ENCODE measurements around the gene LRRC37A.
A peak's percentile ranks its signal among the peaks of the same experiment; 100 is the strongest.
"Not testable (repeated sequence)": the region's sequence is repeated elsewhere in the genome, so short reads cannot be mapped to it uniquely, and the experiment has no call there.

LRRC37A gene

DNA sequence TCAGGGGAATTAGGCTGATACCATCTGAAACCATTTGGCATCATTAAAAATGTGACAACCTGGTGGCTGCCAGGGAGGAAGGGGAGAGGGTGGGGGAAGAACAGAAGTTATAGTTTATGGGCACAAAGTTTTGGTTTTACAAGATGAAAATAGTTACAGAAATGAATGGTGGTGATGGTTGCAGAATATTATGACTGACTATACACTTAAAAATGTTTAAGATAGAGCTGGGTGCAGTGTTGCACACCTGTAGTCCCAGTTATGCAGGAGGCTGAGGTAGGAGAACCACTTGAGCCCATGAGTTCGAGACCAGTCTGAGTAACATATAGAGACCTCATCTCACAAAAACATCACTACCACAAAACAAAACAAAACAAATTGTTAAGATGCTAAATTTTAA lies 54.1 kb downstream of the LRRC37A start:
- H3F3A ChIP-seq (ENCODE audit: insufficient read depth, low read length); H3K9me2 ChIP-seq (ENCODE audit: low read depth, low read length); H3K4me2 ChIP-seq (ENCODE audit: low read length); H2AFZ ChIP-seq (ENCODE audit: low read length); H3K27me3 ChIP-seq (ENCODE audit: insufficient read depth, low read length); H3K4me3 ChIP-seq (ENCODE audit: low read depth, low read length, poor library complexity, severe bottlenecking); H3K36me3 ChIP-seq (ENCODE audit: insufficient read depth, low read length); H3K4me1 ChIP-seq (ENCODE audit: insufficient read depth, low read length, severe bottlenecking); H3K9me3 ChIP-seq (ENCODE audit: low read length); H3K79me2 ChIP-seq (ENCODE audit: insufficient read depth, low read length); H4K20me1 ChIP-seq (ENCODE audit: insufficient read depth, low read length); H3K9ac ChIP-seq (ENCODE audit: low read length); H3K27ac ChIP-seq (ENCODE audit: low read depth, low read length, poor library complexity, severe bottlenecking): not testable (repeated sequence)

DNA sequence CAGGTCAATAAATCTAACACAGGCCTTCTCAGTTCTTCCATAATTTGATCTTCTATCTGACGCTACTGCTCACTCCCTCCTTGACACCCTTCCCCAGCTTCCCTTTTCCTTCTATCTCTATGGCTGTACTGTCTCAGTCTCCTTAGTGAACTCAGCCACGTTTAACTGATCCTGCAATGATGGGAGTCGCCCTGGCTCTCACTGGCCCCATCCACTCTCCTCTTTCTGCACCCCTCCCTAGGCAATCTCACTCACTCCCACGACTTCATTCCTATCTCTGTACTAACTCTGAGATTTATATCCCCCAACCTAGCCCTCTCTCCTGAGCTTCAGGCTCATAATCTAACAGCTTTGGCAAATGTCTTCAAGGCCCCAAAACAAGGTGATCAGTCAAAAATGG lies 58.9 kb downstream of the LRRC37A start:
- H3K36me3 ChIP-seq (ENCODE audit: insufficient read depth, low read length); H3K4me1 ChIP-seq (ENCODE audit: insufficient read depth, low read length, severe bottlenecking): not testable (repeated sequence)

DNA sequence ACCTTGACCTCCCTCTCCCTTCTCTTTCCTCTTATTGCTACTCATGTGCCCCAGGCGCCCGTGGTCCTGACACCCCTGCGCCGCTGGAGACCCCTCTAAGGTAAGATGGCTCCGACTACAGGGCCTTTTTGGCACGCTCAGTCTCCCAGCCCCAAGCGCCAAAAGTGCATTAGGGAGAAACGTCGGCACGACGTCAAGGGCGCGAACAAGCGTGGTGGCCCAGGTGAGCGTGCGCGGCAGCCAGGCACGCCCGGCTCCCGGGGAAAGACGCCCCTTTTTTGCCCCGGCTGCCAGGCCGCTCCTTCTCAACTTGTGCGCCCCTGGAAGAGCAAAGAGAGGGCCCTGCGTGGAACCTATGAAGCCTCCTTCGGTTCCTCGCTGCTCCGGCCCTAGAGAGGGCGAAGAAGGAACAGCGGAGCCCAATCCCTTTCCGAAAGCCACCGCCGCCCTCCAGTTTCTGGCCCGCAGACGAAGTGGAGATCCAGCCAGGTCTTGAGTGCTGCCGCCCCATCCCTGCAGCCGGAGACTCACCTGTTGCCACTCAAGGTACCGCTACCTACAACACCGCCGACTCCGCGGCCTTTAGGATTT lies 66.3 kb downstream of the LRRC37A start:
- H3K4me1 ChIP-seq (ENCODE audit: insufficient read depth, low read length, severe bottlenecking); H3K9me2 ChIP-seq (ENCODE audit: low read depth, low read length); H3K27me3 ChIP-seq (ENCODE audit: insufficient read depth, low read length); H3K9ac ChIP-seq (ENCODE audit: low read length); H3K4me2 ChIP-seq (ENCODE audit: low read length); H3K9me3 ChIP-seq (ENCODE audit: low read length); H3K36me3 ChIP-seq (ENCODE audit: insufficient read depth, low read length); H4K20me1 ChIP-seq (ENCODE audit: insufficient read depth, low read length); H3K27ac ChIP-seq (ENCODE audit: low read depth, low read length, poor library complexity, severe bottlenecking); H3F3A ChIP-seq (ENCODE audit: insufficient read depth, low read length); H2AFZ ChIP-seq (ENCODE audit: low read length); H3K79me2 ChIP-seq (ENCODE audit: insufficient read depth, low read length): not testable (repeated sequence)
- peak overlapping the region; percentile 39 for H3K4me3 ChIP-seq (ENCODE audit: low read depth, low read length, poor library complexity, severe bottlenecking)

More for the DNA sequence above, 58.9 kb downstream of the LRRC37A start:
- not testable (repeated sequence) for H3K4me3 ChIP-seq (ENCODE audit: low read depth, low read length, poor library complexity, severe bottlenecking); H3K9ac ChIP-seq (ENCODE audit: low read length); H3K9me2 ChIP-seq (ENCODE audit: low read depth, low read length); H3K27me3 ChIP-seq (ENCODE audit: insufficient read depth, low read length); H3K9me3 ChIP-seq (ENCODE audit: low read length); H3K4me2 ChIP-seq (ENCODE audit: low read length); H4K20me1 ChIP-seq (ENCODE audit: insufficient read depth, low read length); H3K79me2 ChIP-seq (ENCODE audit: insufficient read depth, low read length); H2AFZ ChIP-seq (ENCODE audit: low read length); H3F3A ChIP-seq (ENCODE audit: insufficient read depth, low read length); H3K27ac ChIP-seq (ENCODE audit: low read depth, low read length, poor library complexity, severe bottlenecking)

DNA sequence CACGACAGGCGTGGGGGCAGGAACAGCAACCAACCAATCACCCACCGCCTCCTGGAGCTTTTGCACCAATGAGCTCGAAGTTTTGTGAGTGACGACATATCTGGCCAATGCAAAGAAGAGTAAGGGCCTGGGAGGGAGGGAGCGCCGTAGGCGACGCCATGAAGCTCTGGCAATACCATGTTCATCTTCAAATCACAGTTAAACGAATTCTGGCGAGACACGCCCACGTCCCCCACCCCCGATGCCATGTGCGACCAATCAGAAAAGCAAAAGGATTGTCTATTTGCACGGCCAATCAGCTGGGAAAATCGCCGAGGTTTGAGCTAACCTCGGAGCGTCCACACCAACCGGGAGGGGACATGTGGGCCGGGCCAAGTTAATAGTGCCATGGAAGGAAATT lies 66.8 kb downstream of the LRRC37A start, which contains the start of gene ARL17B:
TSS of gene ARL17B (minus strand) at position 12 of the 400 bp plus-strand sequence. CDS start 3,369 bp downstream, outside the sequence.
- not testable (repeated sequence) for H3K4me2 ChIP-seq (ENCODE audit: low read length); H3K79me2 ChIP-seq (ENCODE audit: insufficient read depth, low read length); H2AFZ ChIP-seq (ENCODE audit: low read length); H3K36me3 ChIP-seq (ENCODE audit: insufficient read depth, low read length); H3K9me3 ChIP-seq (ENCODE audit: low read length); H3K4me1 ChIP-seq (ENCODE audit: insufficient read depth, low read length, severe bottlenecking); H4K20me1 ChIP-seq (ENCODE audit: insufficient read depth, low read length); H3K9ac ChIP-seq (ENCODE audit: low read length); H3K27ac ChIP-seq (ENCODE audit: low read depth, low read length, poor library complexity, severe bottlenecking); H3K27me3 ChIP-seq (ENCODE audit: insufficient read depth, low read length); H3F3A ChIP-seq (ENCODE audit: insufficient read depth, low read length); H3K9me2 ChIP-seq (ENCODE audit: low read depth, low read length)
- peak within 1 kb of the TSS; percentile 39 for H3K4me3 ChIP-seq (ENCODE audit: low read depth, low read length, poor library complexity, severe bottlenecking)

DNA sequence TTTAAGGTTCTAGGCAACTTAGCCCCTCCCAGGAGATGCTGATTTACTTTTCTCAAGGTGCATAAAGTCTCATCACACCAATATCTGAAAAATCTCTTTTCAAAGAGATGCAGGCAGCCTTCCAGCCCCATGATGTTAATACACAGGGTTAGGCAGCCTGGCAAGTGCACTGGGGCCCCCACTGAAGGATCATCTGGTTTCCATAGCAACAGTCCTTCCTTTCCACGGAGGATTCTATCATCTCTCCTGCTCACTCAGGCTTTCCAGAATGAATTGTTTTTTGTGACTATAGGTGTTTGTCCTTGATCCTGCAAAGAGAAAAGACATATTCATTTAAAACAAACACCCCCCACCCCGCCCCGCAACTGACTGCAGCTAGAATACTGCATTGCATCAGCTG lies 72.6 kb downstream of the LRRC37A start:
- H2AFZ ChIP-seq (ENCODE audit: low read length); H3K4me1 ChIP-seq (ENCODE audit: insufficient read depth, low read length, severe bottlenecking); H3F3A ChIP-seq (ENCODE audit: insufficient read depth, low read length); H4K20me1 ChIP-seq (ENCODE audit: insufficient read depth, low read length); H3K36me3 ChIP-seq (ENCODE audit: insufficient read depth, low read length); H3K27me3 ChIP-seq (ENCODE audit: insufficient read depth, low read length); H3K9me3 ChIP-seq (ENCODE audit: low read length); H3K9me2 ChIP-seq (ENCODE audit: low read depth, low read length); H3K27ac ChIP-seq (ENCODE audit: low read depth, low read length, poor library complexity, severe bottlenecking); H3K79me2 ChIP-seq (ENCODE audit: insufficient read depth, low read length); H3K4me3 ChIP-seq (ENCODE audit: low read depth, low read length, poor library complexity, severe bottlenecking); H3K4me2 ChIP-seq (ENCODE audit: low read length); H3K9ac ChIP-seq (ENCODE audit: low read length): not testable (repeated sequence)

DNA sequence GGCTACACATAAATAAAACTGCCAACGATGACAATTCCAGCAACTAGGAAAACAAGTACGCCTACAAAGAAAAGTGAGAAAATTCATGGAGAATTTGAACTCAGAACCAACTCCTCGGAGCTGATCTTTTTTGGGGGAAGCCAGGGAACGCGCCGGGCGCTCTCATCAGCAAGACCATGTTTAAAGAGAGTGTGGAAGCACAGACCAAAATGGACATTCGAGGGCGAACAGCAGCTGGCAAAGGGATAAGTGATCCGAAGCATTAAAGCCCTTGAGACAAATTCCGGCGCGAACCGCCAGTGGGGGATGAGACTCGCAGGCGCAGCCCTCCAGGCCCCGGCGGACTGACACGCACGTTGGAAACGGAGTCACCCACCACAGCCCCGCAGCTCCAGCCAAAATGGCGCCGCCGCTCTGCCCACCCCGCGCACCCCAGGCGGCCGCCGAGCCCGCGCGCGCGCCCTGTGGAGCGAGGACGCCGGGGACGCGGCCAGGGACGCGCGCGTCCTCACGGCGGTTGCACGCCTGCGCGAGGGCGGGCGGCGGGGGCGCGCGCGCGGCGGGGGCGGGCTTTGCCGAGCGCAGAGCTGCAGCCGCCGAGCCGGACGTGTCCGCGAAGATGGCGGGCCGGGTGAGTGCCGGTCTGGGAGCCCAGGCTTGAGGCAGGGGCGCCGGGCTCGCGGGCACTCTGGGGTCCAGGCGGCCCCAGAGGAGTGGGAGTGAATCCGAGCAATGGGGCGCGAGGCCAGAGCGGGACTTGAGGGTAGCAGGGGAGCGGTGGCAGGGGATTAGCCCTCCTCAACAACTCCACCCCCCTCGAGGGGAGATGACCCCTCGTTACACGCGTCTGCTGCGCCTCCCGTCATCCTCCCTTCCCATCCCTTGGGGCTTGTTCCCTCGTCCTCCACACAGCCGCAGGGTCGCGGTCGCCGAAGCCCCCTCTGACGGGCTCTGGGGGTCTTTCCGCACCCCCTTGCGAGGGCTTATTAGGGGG lies 77.6 kb downstream of the LRRC37A start:
- not testable (repeated sequence) for H3K79me2 ChIP-seq (ENCODE audit: insufficient read depth, low read length); H3K36me3 ChIP-seq (ENCODE audit: insufficient read depth, low read length); H3K27me3 ChIP-seq (ENCODE audit: insufficient read depth, low read length)

GRCh38 chr17:46373418-46373817 lies 78.5 kb downstream of the LRRC37A start:
- H3K9me2 ChIP-seq (ENCODE audit: low read depth, low read length); H3K36me3 ChIP-seq (ENCODE audit: insufficient read depth, low read length); H2AFZ ChIP-seq (ENCODE audit: low read length); H3K4me1 ChIP-seq (ENCODE audit: insufficient read depth, low read length, severe bottlenecking); H3K27ac ChIP-seq (ENCODE audit: low read depth, low read length, poor library complexity, severe bottlenecking); H3F3A ChIP-seq (ENCODE audit: insufficient read depth, low read length); H3K4me2 ChIP-seq (ENCODE audit: low read length); H4K20me1 ChIP-seq (ENCODE audit: insufficient read depth, low read length); H3K27me3 ChIP-seq (ENCODE audit: insufficient read depth, low read length); H3K79me2 ChIP-seq (ENCODE audit: insufficient read depth, low read length); H3K9ac ChIP-seq (ENCODE audit: low read length); H3K4me3 ChIP-seq (ENCODE audit: low read depth, low read length, poor library complexity, severe bottlenecking); H3K9me3 ChIP-seq (ENCODE audit: low read length): not testable (repeated sequence)

More for the DNA sequence above, 77.6 kb downstream of the LRRC37A start:
- not testable (repeated sequence) for H3K4me3 ChIP-seq (ENCODE audit: low read depth, low read length, poor library complexity, severe bottlenecking); H3K4me2 ChIP-seq (ENCODE audit: low read length); H3K4me1 ChIP-seq (ENCODE audit: insufficient read depth, low read length, severe bottlenecking); H3K9ac ChIP-seq (ENCODE audit: low read length); H2AFZ ChIP-seq (ENCODE audit: low read length); H3K9me3 ChIP-seq (ENCODE audit: low read length); H3F3A ChIP-seq (ENCODE audit: insufficient read depth, low read length); H3K27ac ChIP-seq (ENCODE audit: low read depth, low read length, poor library complexity, severe bottlenecking); H4K20me1 ChIP-seq (ENCODE audit: insufficient read depth, low read length); H3K9me2 ChIP-seq (ENCODE audit: low read depth, low read length)
